ENCODE measurements around the gene MUC13.

DNA sequence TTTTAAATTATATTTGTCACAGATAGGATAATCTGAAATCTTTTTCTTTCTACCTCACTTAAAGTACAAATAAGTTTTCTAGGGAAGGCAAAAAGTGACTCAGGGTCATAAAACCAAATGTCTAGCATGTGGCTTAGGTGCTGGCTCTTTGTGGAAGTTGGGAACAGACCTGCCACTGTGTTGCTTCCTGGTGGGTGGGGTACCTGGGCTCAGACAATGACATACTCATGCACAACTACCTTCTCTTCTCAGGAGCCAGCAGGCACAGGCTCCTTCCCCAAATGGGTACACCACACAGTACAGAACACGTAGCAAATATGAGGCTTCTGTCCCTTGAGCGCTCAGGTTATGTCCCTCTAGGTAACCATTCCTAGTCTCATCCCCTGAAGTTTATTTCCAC lies 40.1 kb upstream of the MUC13 start:
- TF ChIP-seq, protein P1, sequence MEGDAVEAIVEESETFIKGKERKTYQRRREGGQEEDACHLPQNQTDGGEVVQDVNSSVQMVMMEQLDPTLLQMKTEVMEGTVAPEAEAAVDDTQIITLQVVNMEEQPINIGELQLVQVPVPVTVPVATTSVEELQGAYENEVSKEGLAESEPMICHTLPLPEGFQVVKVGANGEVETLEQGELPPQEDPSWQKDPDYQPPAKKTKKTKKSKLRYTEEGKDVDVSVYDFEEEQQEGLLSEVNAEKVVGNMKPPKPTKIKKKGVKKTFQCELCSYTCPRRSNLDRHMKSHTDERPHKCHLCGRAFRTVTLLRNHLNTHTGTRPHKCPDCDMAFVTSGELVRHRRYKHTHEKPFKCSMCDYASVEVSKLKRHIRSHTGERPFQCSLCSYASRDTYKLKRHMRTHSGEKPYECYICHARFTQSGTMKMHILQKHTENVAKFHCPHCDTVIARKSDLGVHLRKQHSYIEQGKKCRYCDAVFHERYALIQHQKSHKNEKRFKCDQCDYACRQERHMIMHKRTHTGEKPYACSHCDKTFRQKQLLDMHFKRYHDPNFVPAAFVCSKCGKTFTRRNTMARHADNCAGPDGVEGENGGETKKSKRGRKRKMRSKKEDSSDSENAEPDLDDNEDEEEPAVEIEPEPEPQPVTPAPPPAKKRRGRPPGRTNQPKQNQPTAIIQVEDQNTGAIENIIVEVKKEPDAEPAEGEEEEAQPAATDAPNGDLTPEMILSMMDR (IDR thresholded peaks at IDR 0.05): no peak
- TF ChIP-seq POLR2A (IDR thresholded peaks at IDR 0.05): no peak
- no peak for TF ChIP-seq POLR2AphosphoS5 (IDR thresholded peaks at IDR 0.05)

All from breast epithelium (tissue), 3 donors.